Sigmoid colon (tissue), 7 donors: ENCODE results near the gene CENPV. TPM values are rescaled to one million over a fixed set of nuclear protein-coding genes. Genes with fewer than 3 reads are reported as not detected.

Experiments
- DNase-seq: peaks from one replicate; pipeline ENCODE4 v3.0.0-alpha.2; 2019
- H3K27ac ChIP-seq, 4 donors: fragments of 200-600 bp; sonication (generic); one replicate each; pipeline ENCODE4 v1.5.1; 2016 to 2019; ENCODE audit warnings: mild to moderate bottlenecking in 1 of 4
- H3K27me3 ChIP-seq, 3 donors: fragments of 200-600 bp; sonication (generic); one replicate each; pipeline ENCODE4 v1.5.1; 2019; ENCODE audit warnings: mild to moderate bottlenecking in 1 of 3
- H3K36me3 ChIP-seq, 4 donors: fragments of 200-600 bp; sonication (generic); one replicate each; pipeline ENCODE4 v1.5.1; 2016 to 2019
- H3K4me1 ChIP-seq, 4 donors: fragments of 200-600 bp; sonication (generic); one replicate each; pipeline ENCODE4 v1.5.1; 2017 to 2019
- H3K4me3 ChIP-seq, 4 donors: fragments of 200-600 bp; sonication (generic); one replicate each; pipeline ENCODE4 v1.5.1; 2017 to 2019; ENCODE audit warnings: mild to moderate bottlenecking in 2 of 4, moderate library complexity in 1 of 4
- H3K9me3 ChIP-seq, 4 donors: fragments of 200-600 bp in 3 of 4; sonication (generic) in 3 of 4; one replicate each; pipeline versions ENCODE4 v1.5.1 to v1.6.1; 2013 to 2019
- CTCF ChIP-seq, 4 experiments: fragments of 450-650 bp in 3 of 4; fragments of 200-600 bp in 1 of 4; IDR thresholded peaks; one replicate each; pipeline ENCODE4 v1.5.1; 2016 to 2019; ENCODE audit warnings: antibody characterized with exemption in 4 of 4, mild to moderate bottlenecking in 3 of 4, moderate library complexity in 2 of 4
- EP300 ChIP-seq, 4 donors: sonication (generic); formaldehyde crosslinking; IDR thresholded peaks; one replicate each; pipeline ENCODE4 v1.6.1; 2017; ENCODE audit warnings: antibody characterized with exemption in 4 of 4
- POLR2A ChIP-seq, 2 donors: fragments of 450-650 bp; IDR thresholded peaks; one replicate each; pipeline ENCODE4 v1.6.1; 2016; ENCODE audit warnings: antibody characterized with exemption in 2 of 2, mild to moderate bottlenecking in 2 of 2, moderate library complexity in 2 of 2
- POLR2AphosphoS5 ChIP-seq, 4 donors: sonication (generic); formaldehyde crosslinking; IDR thresholded peaks; one replicate each; pipeline ENCODE4 v1.6.1; 2017; ENCODE audit warnings: antibody characterized with exemption in 4 of 4
- WGBS, 2 donors: extraction: QIAGEN DNeasy Blood & Tissue Kit; methylation state at CpG; one replicate each; pipeline ENCODE4 v1.1.7; 2013; 5-methylcytosine and 5-hydroxymethylcytosine counted together
- intact Hi-C: fragments of 100-400 bp; cut with DNase I; formaldehyde crosslinking; loops from one replicate; pipeline ENCODE4 v1.15.1; 2023
- polyA plus RNA-seq, 3 donors: library from polyadenylated mRNA; stranded (reverse); fragments of 200-250 nt; gene quantifications; one replicate each; pipeline ENCODE4 v1.2.3, GENCODE V29; 2013
- total RNA-seq, 4 donors: library from RNA; depleted of rRNA; stranded (reverse); fragments of >200 nt; gene quantifications; one replicate each; pipeline ENCODE4 v1.1.0, GENCODE V29; 2016
- donor health status: healthy with polysubstance abuse.
- donor health status: Bipolar disorder and iron deficiency.
- donor health status: healthy.

The CENPV gene
- total and polyA plus RNA-seq, 7 donors, result 12.8 to 62.5 (median 23.8) TPM

- Histone ChIP-seq H3K4me1 (no peaks in the 10 kb centered on the region), H3K4me3 (no peak overlapping the region), H3K27me3 (no peaks in the 10 kb centered on the region), H3K36me3 (peaks cover 0 to 22% (median 4%) of the 10 kb centered on the region in 4 donors), H3K27ac (no peak overlapping the region), H3K9me3 (no peaks in the 10 kb centered on the region)
- 71 to 85% methylated on average over 8 of the region's 8 CpGs for WGBS, 2 donors
- TF ChIP-seq EP300 (IDR thresholded peaks at IDR 0.05) (no peak), POLR2A (IDR thresholded peaks at IDR 0.05) (no peak), POLR2AphosphoS5 (IDR thresholded peaks at IDR 0.05) (no peak), CTCF (IDR thresholded peaks at IDR 0.05) (no peak)
- intact Hi-C loops, result no loop called here
- no peak for DNase-seq
These were observed 47.1 kb downstream of the CENPV start for GRCh38 chr17:16306211-16306610.

- no peak for DNase-seq
- no peaks in the 10 kb centered on the region for H3K9me3 ChIP-seq
- no peaks in the 10 kb centered on the region for H3K27me3 ChIP-seq
- H3K4me1 ChIP-seq, result no peaks in the 10 kb centered on the region
- no peak overlapping the region for H3K27ac ChIP-seq
- H3K36me3 ChIP-seq, result peaks cover 0 to 25% (median 4%) of the 10 kb centered on the region in 4 donors
- intact Hi-C loops, result no loop called here
- WGBS, 2 donors, result 71 to 75% methylated on average over 3 of the region's 3 CpGs
- H3K4me3 ChIP-seq, result no peak overlapping the region
- TF ChIP-seq POLR2A (IDR thresholded peaks at IDR 0.05) (no peak), POLR2AphosphoS5 (IDR thresholded peaks at IDR 0.05) (no peak), EP300 (IDR thresholded peaks at IDR 0.05) (no peak), CTCF (IDR thresholded peaks at IDR 0.05) (no peak)
These were observed 48.4 kb downstream of the CENPV start for GRCh38 chr17:16304830-16305229.

GRCh38 chr17:16302856-16303255 lies 50.4 kb downstream of the CENPV start:
- Histone ChIP-seq H3K4me3 (no peak overlapping the region), H3K36me3 (peaks cover 0 to 26% (median 4%) of the 10 kb centered on the region in 4 donors), H3K27me3 (no peaks in the 10 kb centered on the region), H3K4me1 (no peaks in the 10 kb centered on the region), H3K9me3 (no peaks in the 10 kb centered on the region), H3K27ac (no peak overlapping the region)
- TF ChIP-seq CTCF (IDR thresholded peaks at IDR 0.05) (no peak), EP300 (IDR thresholded peaks at IDR 0.05) (no peak), POLR2A (IDR thresholded peaks at IDR 0.05) (no peak)
- intact Hi-C loops, result no loop called here
- WGBS, 2 donors, result 85 to 90% methylated on average over 4 of the region's 4 CpGs
- DNase-seq, result no peak

- no peak for DNase-seq
- 97 to 98% methylated on average over 13 of the region's 13 CpGs for WGBS, 2 donors
These were observed 51.1 kb downstream of the CENPV start for GRCh38 chr17:16301963-16302855.

More at GRCh38 chr17:16301963-16302855, 51.1 kb downstream of the CENPV start:
- TF ChIP-seq EP300 (IDR thresholded peaks at IDR 0.05) (no peak), POLR2A (IDR thresholded peaks at IDR 0.05) (no peak), POLR2AphosphoS5 (IDR thresholded peaks at IDR 0.05) (no peak), CTCF (IDR thresholded peaks at IDR 0.05) (no peak)
- H3K36me3 ChIP-seq, result peaks cover 0 to 22% (median 4%) of the 10 kb centered on the region in 4 donors
- H3K27ac ChIP-seq, result no peak overlapping the region
- H3K4me1 ChIP-seq, result no peaks in the 10 kb centered on the region
- H3K27me3 ChIP-seq, result no peaks in the 10 kb centered on the region
- H3K4me3 ChIP-seq, result no peak overlapping the region
- intact Hi-C loops, result no loop called here
- no peaks in the 10 kb centered on the region for H3K9me3 ChIP-seq
